OCI-LY3 (cell line): ENCODE data around the gene TMPRSS5.

Experiments used
- H2AFZ ChIP-seq: fragments of 200-600, 300-600 bp; shearing (Covaris generic); 2 replicates; pipeline ENCODE4 v1.6.0; 2014; ENCODE audit warnings: antibody characterized with exemption, low read depth, low read length
- H3K27ac ChIP-seq: fragments of 200-600, 300-600 bp; sonication (generic); 2 replicates; pipeline ENCODE4 v1.5.1; 2014; ENCODE audit warnings: mild to moderate bottlenecking, low read length, moderate library complexity, mixed read lengths
- H3K27me3 ChIP-seq: fragments of 200-600, 300-600 bp; sonication (generic); 2 replicates; pipeline ENCODE4 v1.6.1; 2014; ENCODE audit warnings: low read depth, low read length, mixed read lengths
- H3K36me3 ChIP-seq: fragments of 200-600, 300-600 bp; sonication (generic); replicated peaks from 2 replicates; pipeline ENCODE3; 2014; ENCODE audit warnings: low read depth, low read length, mixed read lengths
- H3K4me1 ChIP-seq: fragments of 300-600, 200-600 bp; sonication (generic); 2 replicates; pipeline ENCODE4 v1.6.1; 2014; ENCODE audit warnings: low read length, mixed read lengths
- H3K4me2 ChIP-seq: fragments of 200-600, 300-600 bp; sonication (generic); 2 replicates; pipeline ENCODE4 v1.6.1; 2014; ENCODE audit warnings: low read length, mixed read lengths
- H3K4me3 ChIP-seq: fragments of 300-600, 200-600 bp; sonication (generic); 2 replicates; pipeline ENCODE4 v1.5.1; 2014; ENCODE audit warnings: antibody characterized with exemption, mild to moderate bottlenecking, low read length, moderate library complexity
- H3K79me2 ChIP-seq: fragments of 300-600, 200-600 bp; shearing (Covaris generic); 2 replicates; pipeline ENCODE4 v1.6.1; 2014; ENCODE audit warnings: mild to moderate bottlenecking, low read length, mixed read lengths
- H3K9ac ChIP-seq: fragments of 300-600, 200-600 bp; shearing (Covaris generic); 2 replicates; pipeline ENCODE4 v1.6.0; 2014; ENCODE audit warnings: mild to moderate bottlenecking, low read length, moderate library complexity
- H3K9me3 ChIP-seq: fragments of 200-600, 300-600 bp; shearing (Covaris generic); 2 replicates; pipeline ENCODE4 v1.6.1; 2014; ENCODE audit warnings: low read length, mixed read lengths; ENCODE audit not compliant: insufficient read depth
- H4K20me1 ChIP-seq: fragments of 200-600, 300-600 bp; sonication (generic); 2 replicates; pipeline ENCODE4 v1.6.1; 2016; ENCODE audit warnings: low read length, mixed read lengths; ENCODE audit not compliant: insufficient read depth
- EZH2phosphoT487 ChIP-seq: fragments of 200-600 bp; shearing (Covaris generic); IDR thresholded peaks from 2 replicates; pipeline ENCODE4 v1.6.1; 2018; ENCODE audit warnings: antibody characterized with exemption, mixed run types, low read depth
- TF ChIP-seq, protein P1 (sequence below): fragments of 200-600, 300-600 bp; sonication (generic); IDR thresholded peaks from 2 replicates; pipeline ENCODE4 v1.5.1; 2014; ENCODE audit warnings: antibody characterized with exemption, low read length, low read depth

Gene TMPRSS5

DNA sequence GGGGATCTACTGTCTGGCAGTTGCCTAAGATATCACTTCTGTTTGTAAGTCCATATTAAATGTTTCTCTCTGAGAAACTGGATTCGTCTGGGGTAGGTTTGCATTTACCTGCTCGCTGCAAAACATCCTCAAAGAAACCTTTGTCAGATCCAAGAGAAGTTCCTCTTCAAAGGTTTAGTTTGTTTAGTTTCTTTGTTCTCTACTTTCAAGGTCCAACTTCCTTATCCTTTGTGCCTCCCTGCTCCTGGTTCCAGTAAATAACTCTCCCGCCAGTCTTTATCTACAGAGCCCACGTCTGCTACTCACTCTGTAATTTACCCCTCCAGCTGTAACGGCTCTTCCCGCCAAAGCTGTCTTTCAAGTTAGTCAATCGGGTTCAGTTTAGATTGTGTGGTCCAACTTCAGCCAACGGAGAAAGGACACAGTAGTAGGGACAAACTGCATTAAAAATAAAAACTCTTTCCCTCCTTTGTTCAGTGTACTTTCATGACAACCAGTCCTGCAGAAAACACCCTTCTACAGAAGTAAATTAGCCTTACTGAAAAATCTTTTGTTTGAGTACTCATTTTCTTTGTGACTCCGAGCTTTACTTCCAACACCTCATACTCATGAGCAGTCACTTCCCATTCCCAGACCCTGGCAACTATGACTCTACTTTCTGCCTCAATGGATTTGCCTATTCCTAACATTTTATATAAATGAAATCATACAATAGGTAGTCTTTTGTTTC, 41.0 kb downstream of the TMPRSS5 start:
- no peak overlapping the region for H3K27ac ChIP-seq
- H3K27me3 ChIP-seq = peaks cover 7% of the 10 kb centered on the region; the same call in 1 of the 2 replicates
- H3K36me3 ChIP-seq = no peaks in the 10 kb centered on the region
- H3K9ac ChIP-seq = no peak overlapping the region
- peaks cover 8% of the 10 kb centered on the region; the same call in 1 of the 2 replicates for H3K9me3 ChIP-seq
- no peak overlapping the region for H3K4me3 ChIP-seq
- H3K79me2 ChIP-seq = no peaks in the 10 kb centered on the region
- H3K4me1 ChIP-seq = no peaks in the 10 kb centered on the region
- no peaks in the 10 kb centered on the region for H4K20me1 ChIP-seq
- no peak overlapping the region for H3K4me2 ChIP-seq
- TF ChIP-seq, protein P1, sequence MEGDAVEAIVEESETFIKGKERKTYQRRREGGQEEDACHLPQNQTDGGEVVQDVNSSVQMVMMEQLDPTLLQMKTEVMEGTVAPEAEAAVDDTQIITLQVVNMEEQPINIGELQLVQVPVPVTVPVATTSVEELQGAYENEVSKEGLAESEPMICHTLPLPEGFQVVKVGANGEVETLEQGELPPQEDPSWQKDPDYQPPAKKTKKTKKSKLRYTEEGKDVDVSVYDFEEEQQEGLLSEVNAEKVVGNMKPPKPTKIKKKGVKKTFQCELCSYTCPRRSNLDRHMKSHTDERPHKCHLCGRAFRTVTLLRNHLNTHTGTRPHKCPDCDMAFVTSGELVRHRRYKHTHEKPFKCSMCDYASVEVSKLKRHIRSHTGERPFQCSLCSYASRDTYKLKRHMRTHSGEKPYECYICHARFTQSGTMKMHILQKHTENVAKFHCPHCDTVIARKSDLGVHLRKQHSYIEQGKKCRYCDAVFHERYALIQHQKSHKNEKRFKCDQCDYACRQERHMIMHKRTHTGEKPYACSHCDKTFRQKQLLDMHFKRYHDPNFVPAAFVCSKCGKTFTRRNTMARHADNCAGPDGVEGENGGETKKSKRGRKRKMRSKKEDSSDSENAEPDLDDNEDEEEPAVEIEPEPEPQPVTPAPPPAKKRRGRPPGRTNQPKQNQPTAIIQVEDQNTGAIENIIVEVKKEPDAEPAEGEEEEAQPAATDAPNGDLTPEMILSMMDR = no peak
- TF ChIP-seq EZH2phosphoT487 = no peak
- no peak overlapping the region for H2AFZ ChIP-seq

DNA sequence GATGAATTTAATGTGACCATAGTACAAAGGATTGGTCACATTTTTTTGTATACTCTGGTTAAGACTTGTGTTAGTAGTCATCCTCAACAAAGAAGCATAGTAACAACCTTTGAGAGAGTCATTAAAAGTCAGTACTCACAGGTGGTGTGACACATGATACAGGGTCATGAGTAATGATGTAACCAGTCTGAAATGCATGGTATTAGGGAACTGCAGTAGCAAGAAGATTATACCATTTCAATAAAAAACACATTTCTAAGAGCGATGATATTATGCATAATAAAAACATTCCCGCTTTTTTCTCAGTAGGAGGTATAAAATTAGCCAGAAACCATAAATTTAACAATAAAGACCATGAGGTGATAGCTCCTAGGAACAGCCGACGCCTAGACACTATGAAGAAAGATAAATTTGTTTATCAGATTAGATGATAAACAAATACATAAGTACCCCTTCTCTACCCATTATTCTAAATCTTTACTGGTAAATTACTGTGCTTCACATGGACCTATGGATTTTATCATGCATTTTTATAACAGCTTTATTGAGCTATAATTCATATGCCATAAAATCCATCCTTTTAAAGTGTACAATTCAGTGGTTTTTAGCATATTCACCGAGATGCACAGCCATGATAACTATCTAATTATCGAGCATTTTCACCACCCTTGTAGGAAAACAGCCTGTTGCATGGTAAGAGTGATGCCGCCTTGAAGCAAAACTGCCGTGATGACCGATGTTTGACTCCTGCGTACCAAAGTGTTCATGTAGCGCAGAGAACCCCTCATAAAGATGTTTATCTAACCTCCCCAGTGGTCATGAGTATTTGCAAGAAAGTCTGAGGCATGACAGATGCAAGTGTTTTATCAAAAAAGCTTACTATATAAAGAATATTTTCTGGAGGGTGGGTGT, 41.8 kb downstream of the TMPRSS5 start:
- no peak for TF ChIP-seq EZH2phosphoT487
- TF ChIP-seq, protein P1 = no peak
- Histone ChIP-seq H3K9me3 (peaks cover 8% of the 10 kb centered on the region; the same call in 1 of the 2 replicates), H3K4me3 (no peak overlapping the region), H2AFZ (no peak overlapping the region), H3K4me1 (no peaks in the 10 kb centered on the region), H3K27me3 (peaks cover 7% of the 10 kb centered on the region; the same call in 1 of the 2 replicates), H3K79me2 (no peaks in the 10 kb centered on the region), H3K4me2 (no peak overlapping the region), H4K20me1 (no peaks in the 10 kb centered on the region), H3K27ac (no peak overlapping the region), H3K9ac (no peak overlapping the region), H3K36me3 (no peaks in the 10 kb centered on the region)

DNA sequence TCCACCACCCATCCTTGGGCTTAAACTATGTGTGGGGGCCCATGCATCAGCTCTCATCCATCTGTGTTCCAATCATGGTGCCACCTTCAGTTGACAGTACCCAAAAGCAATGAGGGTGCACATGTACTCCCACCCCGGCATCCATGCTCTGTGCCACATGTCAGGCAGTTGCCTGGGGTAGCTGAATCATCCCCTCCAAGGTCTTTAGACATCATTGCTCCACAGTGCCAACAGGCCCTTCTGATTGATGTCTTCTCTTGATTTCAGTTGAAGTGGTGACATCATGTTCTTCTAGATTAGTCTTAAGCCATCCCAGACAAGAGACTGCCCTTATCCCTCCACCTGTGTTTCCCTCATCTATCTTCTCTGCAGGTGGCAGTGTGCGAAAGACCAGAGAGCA, 42.5 kb downstream of the TMPRSS5 start:
- no peak overlapping the region for H3K9ac ChIP-seq
- H3K36me3 ChIP-seq = no peaks in the 10 kb centered on the region
- TF ChIP-seq, protein P1 = no peak
- no peaks in the 10 kb centered on the region for H3K4me1 ChIP-seq
- H3K27ac ChIP-seq = no peak overlapping the region
- H3K79me2 ChIP-seq = no peaks in the 10 kb centered on the region
- H3K4me3 ChIP-seq = no peak overlapping the region
- peaks cover 8% of the 10 kb centered on the region; the same call in 1 of the 2 replicates for H3K9me3 ChIP-seq
- no peak overlapping the region for H2AFZ ChIP-seq
- no peak overlapping the region for H3K4me2 ChIP-seq
- no peaks in the 10 kb centered on the region for H4K20me1 ChIP-seq
- H3K27me3 ChIP-seq = peaks cover 7% of the 10 kb centered on the region; the same call in 1 of the 2 replicates

DNA sequence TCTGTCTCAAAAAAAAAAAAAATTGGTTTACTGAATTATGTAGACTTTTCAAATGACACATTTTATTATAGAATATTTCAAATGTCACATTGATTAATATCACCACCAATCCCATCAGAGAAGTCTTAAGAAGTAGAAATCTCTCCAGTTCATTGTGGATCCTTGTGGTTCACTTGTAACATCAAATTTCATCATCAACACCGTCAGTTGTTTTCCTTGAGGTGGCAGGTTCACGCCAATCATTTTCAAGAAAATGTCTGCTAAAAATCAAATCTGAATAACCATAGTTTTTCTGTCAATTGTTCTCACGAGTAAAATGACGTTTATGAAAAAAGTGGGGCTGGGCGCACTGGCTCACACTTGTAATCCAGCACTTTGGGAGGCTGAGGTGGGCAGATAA, 50.3 kb downstream of the TMPRSS5 start:
- no peak overlapping the region for H3K27ac ChIP-seq

More for the DNA sequence above, 50.3 kb downstream of the TMPRSS5 start:
- no peak overlapping the region for H2AFZ ChIP-seq
- H3K79me2 ChIP-seq = no peaks in the 10 kb centered on the region
- H3K9me3 ChIP-seq = no peaks in the 10 kb centered on the region
- no peaks in the 10 kb centered on the region for H3K36me3 ChIP-seq
- no peak for TF ChIP-seq EZH2phosphoT487
- H3K27me3 ChIP-seq = peaks cover 15% of the 10 kb centered on the region; the same call in 1 of the 2 replicates
- no peaks in the 10 kb centered on the region for H3K4me1 ChIP-seq
- no peak overlapping the region for H3K4me2 ChIP-seq
- no peaks in the 10 kb centered on the region for H4K20me1 ChIP-seq
- no peak overlapping the region for H3K4me3 ChIP-seq
- no peak overlapping the region for H3K9ac ChIP-seq
